ENCODE measurements around the gene PCYOX1L.

PCYOX1L gene

DNA sequence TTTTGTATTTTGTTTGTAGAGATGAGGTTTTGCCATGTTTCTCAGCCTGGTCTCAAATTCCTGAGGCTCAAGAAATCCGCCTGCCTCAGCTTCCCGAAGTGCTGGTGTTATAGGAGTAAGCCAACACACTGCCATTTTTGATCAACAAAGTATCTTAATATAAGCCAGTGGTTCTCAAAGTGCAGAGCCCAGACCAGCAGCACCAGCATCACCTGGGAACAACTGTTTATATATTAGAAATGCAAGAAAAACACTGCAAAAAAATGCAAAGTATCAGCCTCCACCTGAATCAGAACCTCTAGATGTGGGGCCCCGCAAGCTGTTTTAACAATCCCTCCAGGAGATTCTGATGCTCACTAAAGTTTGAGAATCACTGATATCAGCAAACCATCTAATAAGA, 15.1 kb downstream of the PCYOX1L start:
- TF ChIP-seq, protein P1, sequence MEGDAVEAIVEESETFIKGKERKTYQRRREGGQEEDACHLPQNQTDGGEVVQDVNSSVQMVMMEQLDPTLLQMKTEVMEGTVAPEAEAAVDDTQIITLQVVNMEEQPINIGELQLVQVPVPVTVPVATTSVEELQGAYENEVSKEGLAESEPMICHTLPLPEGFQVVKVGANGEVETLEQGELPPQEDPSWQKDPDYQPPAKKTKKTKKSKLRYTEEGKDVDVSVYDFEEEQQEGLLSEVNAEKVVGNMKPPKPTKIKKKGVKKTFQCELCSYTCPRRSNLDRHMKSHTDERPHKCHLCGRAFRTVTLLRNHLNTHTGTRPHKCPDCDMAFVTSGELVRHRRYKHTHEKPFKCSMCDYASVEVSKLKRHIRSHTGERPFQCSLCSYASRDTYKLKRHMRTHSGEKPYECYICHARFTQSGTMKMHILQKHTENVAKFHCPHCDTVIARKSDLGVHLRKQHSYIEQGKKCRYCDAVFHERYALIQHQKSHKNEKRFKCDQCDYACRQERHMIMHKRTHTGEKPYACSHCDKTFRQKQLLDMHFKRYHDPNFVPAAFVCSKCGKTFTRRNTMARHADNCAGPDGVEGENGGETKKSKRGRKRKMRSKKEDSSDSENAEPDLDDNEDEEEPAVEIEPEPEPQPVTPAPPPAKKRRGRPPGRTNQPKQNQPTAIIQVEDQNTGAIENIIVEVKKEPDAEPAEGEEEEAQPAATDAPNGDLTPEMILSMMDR (IDR thresholded peaks at IDR 0.05; ENCODE audit: control extremely low read depth, extremely low read depth, low read depth, missing control alignments), result no peak
- DNase-seq (ENCODE audit: extremely low spot score), result no peak
- CTCF ChIA-PET, result interaction anchor here (0.9 to 9.0 kb wide), 15 partner anchors 8 to 192 kb away, joined by 3 to 186 read pairs (median 5); partner anchors contain the start of genes IL17B and PCYOX1L
- POLR2A ChIA-PET, result interaction anchor here (1.5 kb wide), 1 partner anchor 28 kb away, joined by 3 read pairs; the partner anchor contains the start of gene GRPEL2

DNA sequence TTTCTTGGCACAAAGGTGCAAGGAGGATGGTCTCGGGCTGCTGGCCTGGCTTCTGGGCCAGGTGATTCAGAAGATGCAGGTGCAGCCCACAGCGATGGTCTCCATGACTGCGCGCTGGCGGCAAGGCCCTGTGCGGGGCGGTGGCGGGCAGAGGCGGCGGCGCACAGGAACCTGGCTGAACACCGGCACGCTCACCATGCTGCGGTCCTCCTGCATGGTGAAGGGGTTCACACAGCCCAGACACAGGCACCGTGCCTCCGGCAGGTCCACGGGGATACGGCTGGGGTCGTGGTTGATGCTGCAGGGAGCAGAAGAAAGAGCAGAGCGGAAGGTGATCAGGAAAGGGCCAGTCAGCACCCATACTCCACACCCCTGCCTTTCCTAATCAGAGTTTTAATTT, 16.5 kb downstream of the PCYOX1L start:
- POLR2A ChIA-PET, result no interaction called here
- CTCF ChIA-PET, result interaction anchor here (1.3 to 9.0 kb wide), 6 partner anchors 6 to 190 kb away, joined by 4 to 152 read pairs (median 8); partner anchors contain the start of gene IL17B
- TF ChIP-seq, protein P1 (IDR thresholded peaks at IDR 0.05; ENCODE audit: control extremely low read depth, extremely low read depth, low read depth, missing control alignments), result no peak
- no peak for DNase-seq (ENCODE audit: extremely low spot score)

DNA sequence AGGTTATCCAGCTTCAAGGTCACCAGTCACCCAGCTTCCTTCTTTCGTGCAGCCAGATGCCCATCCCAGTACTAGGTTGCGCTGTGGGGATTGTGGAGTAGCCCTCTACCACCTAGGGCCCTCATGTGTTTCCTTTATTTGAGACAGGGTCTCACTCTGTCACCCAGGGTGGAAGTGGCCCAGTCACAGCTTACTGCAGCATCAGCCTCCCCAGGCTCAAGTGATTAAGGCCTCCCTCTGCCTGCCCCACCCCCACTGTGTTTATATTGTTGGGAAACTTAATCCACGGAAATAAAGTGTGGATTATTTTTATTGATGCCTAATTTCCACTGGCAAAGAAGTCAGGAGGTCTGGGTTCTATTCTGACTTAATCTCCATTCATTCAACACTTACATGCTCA, 17.0 kb downstream of the PCYOX1L start:
- CTCF ChIA-PET, result interaction anchor here (0.9 to 3.3 kb wide), 5 partner anchors 8 to 190 kb away, joined by 3 to 19 read pairs (median 8); no protein-coding TSS in a partner anchor
- POLR2A ChIA-PET, result no interaction called here

DNA sequence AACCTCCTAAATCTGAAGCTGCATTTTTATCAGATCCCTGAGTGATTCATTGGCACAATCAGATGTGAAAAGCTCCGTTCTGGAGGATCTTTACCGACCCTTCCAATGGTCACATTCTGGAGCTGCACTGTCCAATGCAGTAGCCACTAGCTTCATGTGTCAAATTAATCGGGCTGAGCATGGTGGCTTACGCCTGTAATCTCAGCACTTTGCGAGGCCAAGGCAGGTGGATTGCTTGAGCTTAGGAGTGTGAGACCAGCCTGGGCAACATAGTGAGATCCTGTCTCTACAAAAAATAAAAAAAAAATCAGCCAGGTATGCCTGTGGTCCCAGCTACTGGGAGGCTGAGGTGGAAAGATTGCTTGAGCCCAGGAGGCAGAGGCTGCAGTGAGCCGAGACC, 17.6 kb downstream of the PCYOX1L start:
- no peak for DNase-seq (ENCODE audit: extremely low spot score)
- ChIA-PET POLR2A (no interaction called here), CTCF (interaction anchor here (0.9 to 3.3 kb wide), 8 partner anchors 8 to 189 kb away, joined by 3 to 19 read pairs (median 6); no protein-coding TSS in a partner anchor)
- TF ChIP-seq, protein P1 (IDR thresholded peaks at IDR 0.05; ENCODE audit: control extremely low read depth, extremely low read depth, low read depth, missing control alignments), result no peak

More for the DNA sequence above, 17.0 kb downstream of the PCYOX1L start:
- DNase-seq (ENCODE audit: extremely low spot score), result no peak
- TF ChIP-seq, protein P1 (IDR thresholded peaks at IDR 0.05; ENCODE audit: control extremely low read depth, extremely low read depth, low read depth, missing control alignments), result no peak

DNA sequence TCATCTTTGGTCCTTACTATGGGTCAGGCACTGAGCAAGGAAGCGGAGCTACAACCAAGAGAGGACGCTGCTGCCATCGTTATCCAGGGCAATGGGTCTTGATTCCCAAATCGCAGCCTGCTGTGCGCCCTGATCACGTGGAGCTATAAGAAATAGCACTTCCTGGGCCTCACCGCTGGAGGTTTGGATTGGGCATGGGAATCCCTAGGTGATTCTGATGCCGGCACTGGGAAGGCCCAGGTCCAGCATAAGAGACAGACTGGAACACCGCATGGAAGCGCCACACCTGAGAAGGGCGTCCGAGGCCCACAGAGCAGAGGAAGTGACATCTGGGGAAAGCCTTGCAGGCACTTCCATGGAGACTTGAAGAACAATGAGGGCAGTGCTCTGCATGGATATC, 18.3 kb downstream of the PCYOX1L start:
- POLR2A ChIA-PET, result no interaction called here
- CTCF ChIA-PET, result interaction anchor here (1.0 to 3.3 kb wide), 9 partner anchors 9 to 189 kb away, joined by 3 to 19 read pairs (median 6); no protein-coding TSS in a partner anchor
- no peak for DNase-seq (ENCODE audit: extremely low spot score)
- TF ChIP-seq, protein P1 (IDR thresholded peaks at IDR 0.05; ENCODE audit: control extremely low read depth, extremely low read depth, low read depth, missing control alignments), result no peak

DNA sequence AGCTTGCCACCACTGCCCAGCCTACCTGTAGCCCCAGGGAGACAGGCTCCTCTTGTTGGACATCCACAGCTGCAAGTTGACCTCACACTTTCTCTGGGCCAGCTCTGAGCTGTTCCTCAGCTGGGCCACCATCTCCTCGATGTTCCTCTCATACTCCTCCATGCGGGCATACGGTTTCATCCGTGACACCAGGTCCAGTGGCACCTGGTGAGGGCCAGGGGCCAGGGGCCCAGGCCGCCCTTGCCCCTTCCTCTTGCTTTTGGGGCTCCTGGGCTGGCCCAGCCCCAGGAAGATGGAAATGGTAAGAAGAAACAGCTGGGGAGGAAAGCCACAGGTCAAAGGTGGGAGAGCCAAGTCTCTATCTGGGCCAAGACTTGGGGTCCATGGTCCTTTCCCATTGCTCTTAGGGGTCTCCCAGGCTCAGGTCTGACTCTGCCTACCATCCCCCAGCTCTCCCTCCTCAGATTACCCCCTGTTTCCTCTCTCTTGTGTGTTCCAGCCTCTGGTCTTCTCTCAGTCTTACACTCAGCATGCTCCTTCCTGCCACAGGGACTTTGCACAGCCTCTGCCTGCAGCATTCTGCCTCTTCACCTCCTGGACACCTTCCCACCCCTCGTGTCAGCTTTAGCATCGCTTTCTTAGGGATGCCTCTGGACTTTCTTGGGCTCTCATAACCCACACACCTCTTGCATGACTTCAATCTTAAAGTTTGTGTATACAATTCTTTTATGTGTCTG, 19.0 kb downstream of the PCYOX1L start:
- POLR2A ChIA-PET, result no interaction called here
- TF ChIP-seq, protein P1 (IDR thresholded peaks at IDR 0.05; ENCODE audit: control extremely low read depth, extremely low read depth, low read depth, missing control alignments), result no peak
- no peak for DNase-seq (ENCODE audit: extremely low spot score)
- CTCF ChIA-PET, result interaction anchor here (0.9 to 3.3 kb wide), 8 partner anchors 10 to 188 kb away, joined by 3 to 19 read pairs (median 4); no protein-coding TSS in a partner anchor

Measured in GM10248 (cell line).